Peyer's patch (tissue), 4 donors: Measurements from ENCODE around the gene PRAC2.

Experiments
- POLR2A ChIP-seq, 2 donors: fragments of 450-650 bp; IDR thresholded peaks; one replicate each; pipeline ENCODE4 v1.5.1; 2017; ENCODE audit warnings: antibody characterized with exemption in 2 of 2, mild to moderate bottlenecking in 2 of 2, moderate library complexity in 2 of 2
- TF ChIP-seq, protein P1 (sequence below), 6 experiments: fragments of 450-650 bp in 4 of 6; fragments of 200-600 bp in 2 of 6; sonication (generic) in 1 of 6; IDR thresholded peaks; one replicate each; pipeline ENCODE4 v1.5.1; 2017 to 2019; ENCODE audit warnings: antibody characterized with exemption in 6 of 6, mild to moderate bottlenecking in 3 of 6, moderate library complexity in 1 of 6

DNA sequence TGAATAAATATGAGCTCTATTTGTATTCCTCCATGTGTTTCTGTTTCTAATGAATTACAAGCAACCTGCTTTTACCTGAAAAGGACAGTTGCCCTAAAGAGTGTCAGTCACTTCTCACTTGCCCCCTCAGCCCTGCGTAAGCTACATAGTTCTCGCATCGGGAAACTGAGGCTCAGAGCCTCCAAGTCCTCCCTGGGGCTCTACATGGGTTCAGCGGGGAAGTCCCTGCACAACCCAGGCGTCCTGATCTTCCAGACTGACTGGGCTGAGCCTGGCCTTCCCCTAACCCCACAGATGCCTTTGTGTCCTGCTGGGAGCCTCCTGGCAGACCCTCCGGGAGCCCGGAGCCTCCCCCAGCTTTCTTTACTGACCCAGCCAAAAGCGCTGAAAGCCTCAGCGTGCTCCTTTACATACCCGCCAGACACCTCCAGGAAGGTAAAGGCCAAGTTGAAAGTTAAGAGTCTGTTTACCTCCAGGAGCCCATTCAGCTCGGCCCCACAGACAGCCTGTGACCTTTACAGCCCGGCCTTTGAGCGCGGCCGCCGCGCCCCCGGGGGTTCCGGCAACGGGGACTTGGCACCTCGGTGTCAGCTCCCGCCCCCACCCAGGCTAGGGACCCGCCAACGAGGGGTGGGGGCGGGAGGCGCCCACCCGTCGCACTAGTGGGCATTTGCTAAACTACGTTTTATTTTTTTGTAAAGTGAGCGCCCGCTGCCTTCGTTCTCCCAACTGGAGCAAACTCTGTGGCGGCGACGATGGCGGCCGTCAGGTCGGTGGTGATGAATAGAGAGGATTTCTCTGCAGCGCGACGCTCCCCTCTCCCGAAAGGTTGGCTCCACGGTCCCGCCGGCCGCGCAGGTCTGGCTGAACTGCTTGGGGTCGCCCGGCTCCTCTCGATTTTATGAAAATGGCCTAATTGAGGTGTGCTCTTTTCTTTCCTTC is 10.0 kb downstream of the PRAC2 start:
- TF ChIP-seq, protein P1, sequence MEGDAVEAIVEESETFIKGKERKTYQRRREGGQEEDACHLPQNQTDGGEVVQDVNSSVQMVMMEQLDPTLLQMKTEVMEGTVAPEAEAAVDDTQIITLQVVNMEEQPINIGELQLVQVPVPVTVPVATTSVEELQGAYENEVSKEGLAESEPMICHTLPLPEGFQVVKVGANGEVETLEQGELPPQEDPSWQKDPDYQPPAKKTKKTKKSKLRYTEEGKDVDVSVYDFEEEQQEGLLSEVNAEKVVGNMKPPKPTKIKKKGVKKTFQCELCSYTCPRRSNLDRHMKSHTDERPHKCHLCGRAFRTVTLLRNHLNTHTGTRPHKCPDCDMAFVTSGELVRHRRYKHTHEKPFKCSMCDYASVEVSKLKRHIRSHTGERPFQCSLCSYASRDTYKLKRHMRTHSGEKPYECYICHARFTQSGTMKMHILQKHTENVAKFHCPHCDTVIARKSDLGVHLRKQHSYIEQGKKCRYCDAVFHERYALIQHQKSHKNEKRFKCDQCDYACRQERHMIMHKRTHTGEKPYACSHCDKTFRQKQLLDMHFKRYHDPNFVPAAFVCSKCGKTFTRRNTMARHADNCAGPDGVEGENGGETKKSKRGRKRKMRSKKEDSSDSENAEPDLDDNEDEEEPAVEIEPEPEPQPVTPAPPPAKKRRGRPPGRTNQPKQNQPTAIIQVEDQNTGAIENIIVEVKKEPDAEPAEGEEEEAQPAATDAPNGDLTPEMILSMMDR (IDR thresholded peaks at IDR 0.05), result no peak
- no peak for TF ChIP-seq POLR2A (IDR thresholded peaks at IDR 0.05)
